Metanephros (tissue), 2 donors: ENCODE results near the gene COL5A1. TPM values are rescaled to one million over a fixed set of nuclear protein-coding genes. Genes with fewer than 3 reads are reported as not detected.

Source experiments
- small RNA-seq: library from RNA; depleted of rRNA; stranded (forward); fragments of <200 nt; gene quantifications from one replicate; pipeline ENCODE3, GENCODE V24; 2014; ENCODE audit warnings: low replicate concordance
- total RNA-seq: library from RNA; depleted of rRNA; stranded (reverse); fragments of >200 nt; gene quantifications from one replicate; pipeline ENCODE4 v1.2.3, GENCODE V29; 2014

The COL5A1 gene
- total RNA-seq = 192 TPM

GRCh38 chr9:134641173-134641989, at the start of gene COL5A1:
Gene COL5A1 (plus strand): TSS chr9:134641803. CDS start chr9:134642188, 385 bp downstream.

GRCh38 chr9:134880484-134881312, 239.1 kb downstream of the COL5A1 start, which contains the start of gene FCN2:
Gene FCN2 (plus strand): TSS chr9:134880810. CDS start chr9:134880822, 12 bp downstream.

Small RNAs within 50 kb of the gene (small RNA-seq; reads per million reads assigned to genes)
- gene AL603650.1 (not detected), gene MIR3689A (not detected), gene MIR3689B (not detected), gene MIR3689C (not detected), gene MIR3689D1 (not detected), gene MIR3689D2 (not detected), gene MIR3689E (not detected), gene MIR3689F (not detected)

Other genes starting within 250 kb of the COL5A1 start
- gene FCN2, start 239.0 kb downstream of the COL5A1 start, total RNA-seq = 1.2 TPM